K562 (cell line): ENCODE measurements around the gene SNUPN.

Experiments used
- BCLAF1 ChIP-seq, 2 experiments: fragments of 450-650 bp in 1 of 2; IDR thresholded peaks; 2 replicates each; pipeline ENCODE4 v1.6.1; 2011 to 2017; ENCODE audit warnings: low read depth in 2 of 2, antibody characterized with exemption in 1 of 2, borderline replicate concordance in 1 of 2, low read length in 1 of 2, mild to moderate bottlenecking in 1 of 2, mixed read lengths in 1 of 2; ENCODE audit not compliant: control insufficient read depth in 1 of 2
- KDM1A ChIP-seq, 2 experiments: fragments of 450-650 bp; IDR thresholded peaks; 2 replicates each; pipeline ENCODE4 v1.6.1; 2016; ENCODE audit warnings: mild to moderate bottlenecking in 2 of 2
- NCOA4 ChIP-seq: fragments of 450-650 bp; IDR thresholded peaks from 2 replicates; pipeline ENCODE4 v1.6.1; 2018; ENCODE audit warnings: mild to moderate bottlenecking; ENCODE audit not compliant: partially characterized antibody
- NFYB ChIP-seq: IDR thresholded peaks from 2 replicates; pipeline ENCODE4 v1.6.1; 2011; ENCODE audit warnings: mild to moderate bottlenecking, moderate library complexity; ENCODE audit not compliant: insufficient read length; ENCODE audit errors: extremely low read depth
- NR2C1 ChIP-seq, 2 experiments: fragments of 450-650 bp; IDR thresholded peaks; 2 replicates each; pipeline ENCODE4 v1.6.1; 2017; ENCODE audit warnings: mild to moderate bottlenecking in 2 of 2, antibody characterized with exemption in 1 of 2, inconsistent platforms in 1 of 2, missing compliant biosample characterization in 1 of 2, missing genetic modification characterization in 1 of 2
- POLR2AphosphoS5 ChIP-seq: IDR thresholded peaks from 2 replicates; pipeline ENCODE4 v1.6.1; 2011; ENCODE audit warnings: mild to moderate bottlenecking, low read depth, low read length, moderate library complexity; ENCODE audit not compliant: control insufficient read depth, insufficient read depth
- PTRF ChIP-seq: fragments of 450-650 bp; IDR thresholded peaks from 2 replicates; pipeline ENCODE4 v1.6.1; 2016; ENCODE audit warnings: mild to moderate bottlenecking, missing genetic modification characterization, missing compliant biosample characterization
- SMC3 ChIP-seq: conservative IDR thresholded peaks from 2 replicates; pipeline ENCODE4 v1.6.1; 2011; ENCODE audit warnings: low read depth, low read length, improper control_type of control experiment; ENCODE audit not compliant: insufficient read depth
- YY1 ChIP-seq, 3 experiments: IDR thresholded peaks; 2 replicates each; pipeline ENCODE4 v1.6.1; 2011; ENCODE audit warnings: low read length in 2 of 3, mild to moderate bottlenecking in 2 of 3, moderate library complexity in 2 of 3, borderline replicate concordance in 1 of 3, control low read depth in 1 of 3, low read depth in 1 of 3; ENCODE audit not compliant: insufficient read depth in 3 of 3, insufficient replicate concordance in 2 of 3, control insufficient read depth in 1 of 3, insufficient read length in 1 of 3; ENCODE audit errors: extremely low read depth in 1 of 3
- ZBTB7A ChIP-seq: IDR thresholded peaks from 2 replicates; pipeline ENCODE4 v1.6.1; 2011; ENCODE audit warnings: low read depth, mild to moderate bottlenecking, low read length, moderate library complexity, borderline replicate concordance; ENCODE audit not compliant: control insufficient read depth
- ZNF274 ChIP-seq: IDR thresholded peaks from 2 replicates; pipeline ENCODE4 v1.6.1; 2011; ENCODE audit warnings: low read depth, mild to moderate bottlenecking, low read length, moderate library complexity, borderline replicate concordance
- ZNF407 ChIP-seq: fragments of 450-650 bp; IDR thresholded peaks from 2 replicates; pipeline ENCODE4 v1.6.1; 2016; ENCODE audit warnings: low read depth

GRCh38 chr15:75596703-75597345, 28.7 kb downstream of the SNUPN start:
- no peak for TF ChIP-seq SMC3
- TF ChIP-seq NCOA4 = no peak
- no peak for TF ChIP-seq PTRF (tag)
- TF ChIP-seq KDM1A (IDR thresholded peaks at IDR 0.05) = no peak
- TF ChIP-seq NR2C1 (IDR thresholded peaks at IDR 0.05) = no peak
- no peak for TF ChIP-seq NR2C1 (tag; IDR thresholded peaks at IDR 0.05)
- no peak for TF ChIP-seq ZNF274
- TF ChIP-seq YY1 (IDR thresholded peaks at IDR 0.05; ENCODE audit: borderline replicate concordance in 1 of 3, control insufficient read depth in 1 of 3, extremely low read depth in 1 of 3, insufficient read depth in 3 of 3, insufficient read length in 1 of 3, insufficient replicate concordance in 2 of 3, low read depth in 1 of 3, low read length in 2 of 3) = no peak
- no peak for TF ChIP-seq ZBTB7A
- TF ChIP-seq ZNF407 = no peak
- no peak for TF ChIP-seq BCLAF1 (IDR thresholded peaks at IDR 0.05; ENCODE audit: borderline replicate concordance in 1 of 2, control insufficient read depth in 1 of 2, low read depth in 2 of 2, low read length in 1 of 2)
- TF ChIP-seq POLR2AphosphoS5 = no peak
- TF ChIP-seq NFYB = no peak
